OCI-M1 (cell line): ENCODE data around the gene C19orf73.

Experiments
- DNase-seq: peaks from one replicate; lab custom pipeline; 2025; lab: John Stamatoyannopoulos, UW

C19orf73 gene

DNA sequence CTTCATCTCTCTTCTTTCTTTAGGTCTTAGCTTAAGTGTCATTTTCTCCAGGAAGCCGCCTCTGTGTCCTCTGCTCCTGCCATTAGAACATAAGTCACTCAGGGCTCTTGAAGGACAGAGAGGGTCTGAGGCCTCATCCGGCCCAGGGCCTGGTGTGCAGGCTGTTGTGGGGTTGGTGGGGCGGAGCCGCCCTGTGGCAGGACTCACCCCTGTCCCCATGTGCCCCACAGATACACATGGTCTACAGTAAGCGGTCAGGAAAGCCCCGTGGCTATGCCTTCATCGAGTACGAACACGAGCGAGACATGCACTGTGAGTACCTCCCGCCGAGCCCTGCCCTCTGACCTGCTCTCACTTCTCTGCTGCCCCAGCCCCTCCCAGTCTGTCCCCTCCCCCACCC lies 17.8 kb downstream of the C19orf73 start:
- DNase-seq, result no peak

DNA sequence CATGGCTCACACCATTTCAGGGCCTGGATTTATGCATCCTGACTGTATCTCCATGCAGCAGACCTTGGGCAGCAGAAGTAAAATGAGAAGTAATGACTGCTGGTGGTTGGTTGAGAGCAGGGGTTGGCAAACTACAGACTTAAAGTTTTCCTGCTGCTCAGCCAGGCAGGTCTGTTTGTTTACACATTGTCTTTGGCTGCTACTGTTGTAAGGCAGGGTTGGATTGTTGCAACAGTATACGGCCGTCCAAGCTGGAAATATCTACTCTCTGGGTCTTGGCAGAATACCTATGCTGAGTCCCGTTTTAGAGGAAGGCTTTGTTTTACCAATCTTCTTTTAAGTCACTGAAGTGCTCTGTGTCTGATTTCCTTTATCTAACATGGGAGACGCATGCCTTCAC lies 20.1 kb downstream of the C19orf73 start:
- no peak for DNase-seq

DNA sequence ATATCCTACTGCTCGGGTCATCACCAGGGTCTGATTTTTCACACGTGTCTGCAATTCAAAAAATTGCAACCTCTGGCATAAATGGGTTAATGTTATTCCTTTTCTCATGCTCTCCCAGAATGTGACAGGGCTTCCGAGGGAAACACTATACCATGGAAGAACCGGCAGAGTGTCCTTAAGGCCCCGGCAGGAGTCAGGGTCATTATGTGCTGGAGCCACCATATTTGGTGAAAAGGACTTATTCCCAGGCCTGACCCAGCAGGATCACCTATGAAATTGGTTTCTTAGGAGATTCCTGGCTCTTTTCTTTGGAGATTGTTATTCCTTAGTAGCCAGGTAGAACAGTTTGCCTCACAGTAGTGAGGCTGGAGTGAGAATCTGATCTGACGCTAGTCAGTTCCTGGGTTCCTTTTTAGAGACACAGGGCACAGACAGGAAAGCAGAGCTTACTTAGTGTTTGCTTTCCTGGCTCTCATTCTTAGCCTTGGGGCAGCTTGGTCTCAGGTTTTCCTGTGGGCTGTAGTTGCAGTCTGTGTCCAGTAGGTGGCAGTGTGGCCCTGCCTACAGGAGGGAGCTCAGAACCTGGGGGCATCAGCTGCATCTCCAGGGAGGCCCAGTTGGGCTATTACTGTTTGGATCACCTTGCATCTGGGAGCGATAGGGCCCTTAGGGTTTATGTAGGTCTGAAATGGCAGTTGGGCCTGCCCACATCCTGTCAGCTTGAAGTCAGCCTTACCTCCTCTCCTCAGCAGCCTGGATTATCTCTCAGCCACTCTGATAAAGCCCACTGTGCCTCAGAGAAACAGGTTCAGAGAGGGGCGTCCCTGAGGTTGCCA lies 21.3 kb downstream of the C19orf73 start:
- DNase-seq, result peak; percentile 91

DNA sequence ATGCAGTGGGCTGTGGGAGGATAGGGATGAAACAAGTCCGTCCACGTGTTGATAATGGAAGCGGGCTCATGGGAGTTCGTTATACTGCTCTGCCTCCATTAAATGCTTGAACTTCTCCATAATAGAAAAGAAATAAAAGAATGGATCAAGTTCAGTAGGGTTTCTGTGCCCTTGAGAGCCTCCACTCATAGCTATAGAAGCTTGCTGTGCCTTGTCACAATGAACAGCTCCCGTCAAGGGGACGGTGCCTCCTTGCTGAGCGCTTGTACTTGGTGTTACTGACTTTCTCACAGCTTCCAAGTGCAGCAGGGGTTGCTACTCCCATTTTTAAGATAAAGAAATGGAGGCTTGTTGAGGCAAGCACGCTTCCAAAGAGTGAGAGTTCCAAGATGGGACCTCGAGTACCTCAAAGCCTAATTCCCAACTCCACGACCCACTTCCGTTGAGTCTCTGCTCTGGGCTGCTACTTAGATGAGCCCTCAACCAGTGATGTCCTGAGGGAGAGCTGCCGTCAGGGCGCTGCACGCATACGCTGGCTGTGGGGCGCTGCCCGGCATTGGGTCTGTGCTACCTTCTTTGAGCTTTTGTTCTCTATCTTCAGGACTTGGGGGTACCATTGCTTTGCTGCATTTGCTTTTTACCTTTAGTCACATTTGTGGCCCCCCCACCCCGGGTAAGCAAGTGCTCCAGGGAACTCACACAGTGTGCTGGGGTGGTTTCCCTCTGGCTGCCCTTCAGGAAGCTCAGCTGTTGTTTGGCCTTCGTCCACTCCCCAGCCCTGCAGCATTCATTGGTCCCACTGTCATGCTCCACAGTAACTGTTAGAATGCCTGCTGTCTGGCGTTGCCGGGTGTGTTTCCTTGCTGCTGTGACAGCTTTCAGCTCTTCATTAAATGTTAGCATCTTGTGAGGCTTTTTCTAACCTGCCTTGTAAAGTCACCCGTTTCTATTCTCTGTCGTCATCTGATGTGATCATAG lies 24.1 kb downstream of the C19orf73 start:
- no peak for DNase-seq

DNA sequence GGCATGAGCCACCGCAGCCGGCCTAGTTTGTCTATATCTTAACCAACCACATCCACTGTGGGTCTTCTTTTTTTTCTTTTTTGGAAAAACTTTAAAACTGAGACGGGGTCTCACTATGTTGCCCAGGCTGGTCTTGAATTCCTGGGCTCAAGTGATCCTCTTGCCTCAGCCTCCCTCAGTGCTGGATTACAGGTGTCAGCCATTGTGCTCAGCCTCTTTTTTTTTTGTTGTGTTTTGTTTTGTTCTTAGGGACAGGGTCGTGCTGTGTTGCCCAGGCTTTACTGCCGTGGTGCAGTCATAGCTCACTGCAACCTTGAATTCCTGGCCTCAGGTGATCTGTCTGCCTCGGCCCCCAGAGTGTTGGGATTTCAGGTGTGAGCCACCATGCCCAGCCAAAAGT lies 26.3 kb downstream of the C19orf73 start:
- DNase-seq, result no peak

DNA sequence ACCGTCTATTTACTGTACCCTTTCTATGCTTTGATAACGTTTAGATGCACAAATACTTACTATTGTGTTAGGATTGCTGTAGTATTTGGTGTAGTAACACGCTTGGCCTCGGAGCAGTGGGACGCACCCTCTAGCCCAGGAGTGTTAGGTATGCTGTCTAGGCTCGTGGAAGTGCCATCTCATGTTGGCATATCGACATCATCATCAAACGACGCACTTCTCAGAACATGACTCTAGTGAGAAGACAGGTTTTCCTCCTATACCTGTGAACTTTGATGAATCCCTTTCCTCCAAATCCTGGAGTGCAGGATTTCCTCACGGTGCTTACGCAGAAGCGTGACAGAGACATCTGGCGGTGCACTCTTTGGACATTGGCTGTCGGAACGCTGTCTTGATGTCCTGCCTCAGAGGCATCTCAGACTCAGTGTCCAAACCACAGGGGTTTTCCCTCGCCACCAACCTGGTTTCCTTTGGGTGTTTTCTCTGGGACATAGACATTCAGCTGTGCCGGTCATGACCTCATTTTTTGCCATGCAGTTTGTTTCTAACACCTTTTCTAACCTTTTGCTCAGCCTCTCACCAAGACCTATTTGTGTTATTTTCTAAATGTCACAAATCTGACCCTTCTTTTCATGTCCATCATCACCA lies 27.4 kb downstream of the C19orf73 start:
- DNase-seq, result no peak

DNA sequence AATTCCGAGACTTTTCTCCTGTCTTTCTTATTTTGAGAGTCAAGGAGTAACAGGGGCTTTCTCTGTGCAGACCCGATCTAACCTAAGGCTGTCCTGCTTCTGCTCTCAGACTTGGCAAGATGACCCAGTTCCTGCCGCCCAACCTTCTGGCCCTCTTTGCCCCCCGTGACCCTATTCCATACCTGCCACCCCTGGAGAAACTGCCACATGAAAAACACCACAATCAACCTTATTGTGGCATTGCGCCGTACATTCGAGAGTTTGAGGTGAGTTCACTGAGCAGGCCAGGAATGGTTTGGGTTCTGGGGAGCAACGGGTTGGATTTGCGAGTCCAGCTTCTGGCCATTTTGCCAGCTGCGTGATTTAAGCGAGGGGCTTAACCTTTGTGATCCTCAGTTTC lies 32.6 kb downstream of the C19orf73 start:
- DNase-seq, result no peak

DNA sequence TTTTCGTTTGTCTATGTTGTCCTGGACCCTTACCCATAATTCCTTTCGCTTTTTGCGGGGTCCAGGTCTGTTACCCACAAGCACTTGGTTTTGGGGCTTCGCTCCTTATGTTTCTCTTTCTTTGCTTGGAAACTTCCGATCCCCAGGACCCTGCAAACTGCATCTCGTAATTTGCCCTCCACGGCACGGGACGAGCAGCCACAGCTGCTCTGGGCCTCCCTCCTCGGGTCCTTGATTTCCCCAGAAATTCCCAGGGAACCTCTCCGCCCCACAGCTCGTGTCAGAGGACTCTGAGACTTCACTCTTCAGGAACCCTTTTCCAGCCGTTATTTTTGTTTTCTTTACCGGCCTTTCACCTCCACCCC lies 33.1 kb downstream of the C19orf73 start:
- DNase-seq, result no peak

DNA sequence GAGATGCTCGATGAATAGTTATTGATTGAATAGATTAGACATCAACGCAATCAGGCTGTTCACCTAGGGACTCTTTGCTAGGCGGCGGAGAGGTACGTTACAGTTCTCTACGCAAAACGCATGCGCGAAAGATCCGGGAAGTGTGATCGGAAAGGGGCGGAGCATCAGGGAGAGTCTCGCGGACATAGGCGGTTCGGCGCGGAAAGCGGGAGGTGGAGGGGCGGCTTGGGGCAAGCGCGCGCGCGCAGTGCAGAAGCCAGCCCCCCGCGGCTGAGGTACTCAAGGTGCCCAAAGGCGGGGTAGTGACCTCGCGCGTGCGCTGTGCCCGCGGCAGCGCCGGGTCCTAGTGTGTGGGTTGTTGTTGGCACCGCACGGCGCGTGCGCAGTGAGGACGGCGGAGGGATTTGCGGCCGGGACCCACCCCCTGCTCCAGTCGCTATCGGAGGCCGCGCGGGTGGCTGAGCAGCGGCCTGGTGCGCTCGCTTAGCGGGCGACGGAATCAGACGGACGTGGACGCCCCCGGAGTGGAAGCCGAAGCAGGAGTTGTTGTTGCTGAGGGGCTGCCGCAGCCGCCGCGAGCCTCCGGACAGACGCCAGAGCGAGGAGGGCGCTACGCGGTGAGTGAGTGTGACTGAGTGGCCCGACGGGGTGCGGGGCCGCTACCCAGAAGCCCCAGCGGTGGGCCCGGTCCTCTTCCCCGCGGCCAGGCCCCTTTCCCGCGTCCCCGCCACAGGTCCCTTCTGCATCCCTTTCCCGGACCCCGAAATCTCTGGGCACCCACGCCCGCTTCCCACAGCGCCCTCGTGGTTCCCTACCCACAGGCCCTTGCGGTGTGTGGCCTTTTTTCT lies 33.7 kb downstream of the C19orf73 start, which contains the start of gene SNRNP70:
TSS of gene SNRNP70 (plus strand) at position 432 of the 848 bp plus-strand sequence. CDS start 964 bp downstream, outside the sequence.
- peak; percentile 100 for DNase-seq

DNA sequence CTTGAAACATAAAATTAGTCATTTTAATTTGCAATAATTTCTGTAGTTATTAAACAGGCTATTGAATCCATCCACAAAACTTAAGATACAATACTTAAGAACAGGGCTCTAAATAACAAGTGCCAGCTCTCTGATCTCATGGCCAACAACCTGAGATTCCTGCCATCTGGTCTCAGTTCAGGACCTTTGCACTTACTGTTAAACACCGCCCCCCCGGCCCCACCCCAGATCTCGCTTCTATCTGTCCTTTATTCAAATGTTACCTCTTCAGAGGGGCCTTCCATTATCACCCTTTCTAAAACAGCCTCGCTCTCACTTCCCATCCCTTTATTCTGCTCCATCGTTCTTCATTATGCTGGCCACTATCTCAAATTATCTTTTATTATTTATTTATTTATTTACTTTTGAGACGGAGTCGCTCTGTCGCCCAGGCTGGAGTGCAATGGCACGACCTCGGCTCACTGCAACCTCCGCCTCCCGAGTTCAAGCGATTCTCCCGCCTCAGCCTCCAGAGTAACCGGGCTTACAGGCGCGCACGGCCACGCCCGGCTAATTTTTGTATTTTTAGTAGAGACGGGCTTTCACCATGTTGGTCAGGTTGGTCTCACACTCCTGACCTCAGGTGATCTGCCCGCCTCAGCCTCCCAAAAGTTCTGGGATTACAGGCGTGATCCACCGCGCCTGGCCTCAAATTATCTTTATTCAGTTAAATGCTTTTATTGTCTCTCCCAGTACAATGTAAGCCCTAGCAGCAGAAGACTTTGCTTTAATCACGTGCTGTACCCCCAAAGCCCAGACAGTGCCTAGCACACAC lies 34.5 kb downstream of the C19orf73 start:
- DNase-seq, result no peak

DNA sequence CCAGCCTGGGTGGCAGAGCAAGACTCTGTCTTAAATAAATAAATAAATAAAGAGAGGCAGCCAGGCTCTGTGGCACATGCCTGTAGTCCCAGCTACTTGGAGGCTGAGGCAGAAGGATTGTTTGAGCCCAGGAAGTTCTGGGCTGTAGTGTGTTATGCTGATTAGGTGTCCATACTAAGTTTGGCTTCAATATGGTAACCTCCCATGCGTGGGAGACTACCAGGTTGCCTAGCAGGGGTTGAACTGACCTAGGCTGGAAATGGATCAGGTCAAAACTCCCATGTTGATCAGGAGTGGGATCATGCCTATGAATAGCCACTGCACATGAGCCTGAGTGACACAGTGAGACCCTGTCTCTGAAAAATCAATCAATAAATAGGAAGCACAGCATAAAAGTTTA lies 37.7 kb downstream of the C19orf73 start:
- DNase-seq, result peak; percentile 42

DNA sequence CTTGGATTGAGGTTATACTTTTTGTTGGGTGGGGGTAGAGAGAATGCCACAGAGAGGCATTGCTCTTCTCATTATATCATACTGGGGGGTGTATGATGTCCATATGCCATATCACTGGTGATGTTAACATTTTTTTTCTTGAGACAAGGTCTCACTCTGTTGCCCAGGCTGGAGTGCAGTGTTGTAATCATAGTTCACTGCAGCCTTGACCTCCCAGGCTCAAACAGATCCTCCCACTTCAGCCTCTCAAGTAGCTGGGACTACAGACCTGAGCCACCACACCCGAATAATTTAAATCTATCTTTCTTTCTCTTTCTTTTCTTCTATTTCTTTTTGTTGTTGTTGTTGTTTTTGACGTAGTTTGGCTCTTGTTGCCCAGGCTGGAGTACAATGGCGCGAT lies 38.6 kb downstream of the C19orf73 start:
- DNase-seq, result no peak

DNA sequence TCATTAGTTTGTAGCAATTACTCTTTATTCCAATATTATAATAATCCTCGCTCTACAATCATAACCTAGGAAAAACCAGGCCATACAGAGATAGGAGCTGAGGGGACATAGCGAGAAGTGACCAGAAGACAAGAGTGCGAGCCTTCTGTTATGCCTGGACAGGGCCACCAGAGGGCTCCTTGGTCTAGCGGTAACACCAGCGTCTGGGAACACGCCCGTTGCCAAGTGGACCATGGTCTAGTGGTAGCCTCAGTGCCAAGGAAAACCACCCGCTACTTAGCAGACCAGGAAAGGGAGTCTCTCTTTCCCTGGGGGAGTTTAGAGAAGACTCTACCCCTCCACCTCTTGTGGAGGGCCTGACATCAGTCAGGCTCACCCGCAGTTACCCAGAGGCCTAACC lies 44.1 kb downstream of the C19orf73 start:
- peak; percentile 71 for DNase-seq

DNA sequence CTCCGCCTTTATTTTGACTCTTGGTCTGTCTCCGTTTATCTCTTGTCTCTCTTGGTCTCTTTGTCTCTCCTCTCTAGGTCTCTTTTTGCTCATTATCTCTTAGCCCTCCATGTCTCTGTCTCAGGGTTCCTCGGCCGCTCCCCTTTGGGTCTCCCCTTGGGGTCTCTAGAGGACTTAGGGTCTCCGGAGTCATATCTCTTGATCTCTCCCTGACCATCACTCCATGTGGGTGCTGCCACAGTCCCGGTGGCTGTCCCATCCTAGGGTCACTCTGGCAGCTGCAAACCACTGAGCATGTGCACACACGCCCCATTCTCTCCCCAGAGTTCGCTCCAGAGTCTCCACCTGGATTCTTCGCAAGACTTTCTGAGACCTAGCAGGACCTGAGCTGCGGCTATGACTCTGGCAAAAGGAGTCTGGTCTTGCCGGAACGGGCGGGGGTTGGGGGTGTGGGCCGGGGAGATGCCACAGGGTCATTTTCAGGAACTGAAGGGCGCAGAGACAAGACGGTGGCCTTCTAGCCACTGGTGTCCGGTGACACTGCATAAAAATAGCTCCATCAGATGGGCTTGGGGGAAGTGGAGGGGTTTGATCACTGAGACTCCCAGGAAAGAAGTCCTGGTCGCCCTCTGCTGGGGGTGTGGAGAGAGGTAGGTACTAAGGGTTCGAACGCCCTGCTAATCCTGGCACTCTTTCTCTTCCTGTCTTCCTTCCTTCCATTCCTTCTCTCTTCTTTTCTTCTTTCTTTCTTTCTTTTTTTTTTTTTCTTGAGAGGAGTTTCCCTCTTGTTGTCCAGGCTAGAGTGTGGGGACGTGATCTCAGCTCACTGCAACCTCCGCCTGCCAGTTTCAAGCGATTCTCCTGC lies 45.2 kb downstream of the C19orf73 start:
- DNase-seq, result peak; percentile 96

DNA sequence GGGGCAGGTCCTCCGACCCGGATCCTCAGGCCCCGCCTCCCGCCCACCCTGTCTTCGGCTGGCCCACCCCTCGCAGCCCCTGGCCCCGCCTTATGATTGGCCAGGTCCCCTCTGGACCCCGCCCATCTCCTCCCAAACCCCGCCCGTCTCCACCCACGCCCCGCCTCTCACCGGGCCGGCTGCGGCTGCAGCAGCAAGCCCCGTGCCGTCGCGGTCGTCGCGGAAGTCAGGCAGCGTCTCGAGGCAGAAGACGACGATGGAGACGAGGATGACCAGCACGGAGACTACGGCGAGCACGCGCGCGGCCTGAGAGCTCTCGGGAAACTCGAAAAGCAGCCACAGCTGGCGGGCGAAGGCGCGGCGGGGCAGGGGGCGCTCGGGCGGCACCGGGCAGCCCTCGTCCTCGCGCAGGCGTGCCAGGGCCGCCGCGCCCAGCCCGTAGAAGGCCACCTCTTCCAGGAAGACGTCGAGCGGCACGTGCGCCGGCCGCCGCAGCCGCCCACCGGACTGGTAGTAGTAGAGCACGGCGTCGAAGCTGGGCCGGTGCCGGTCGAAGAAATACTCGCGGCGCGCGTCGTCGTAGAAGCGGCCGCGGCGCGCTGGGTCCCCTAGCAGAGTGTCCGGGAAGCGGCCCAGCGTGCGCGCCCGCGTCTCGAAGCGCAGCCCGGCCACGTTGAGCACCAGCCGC lies 46.9 kb downstream of the C19orf73 start:
- DNase-seq, result no peak

DNA sequence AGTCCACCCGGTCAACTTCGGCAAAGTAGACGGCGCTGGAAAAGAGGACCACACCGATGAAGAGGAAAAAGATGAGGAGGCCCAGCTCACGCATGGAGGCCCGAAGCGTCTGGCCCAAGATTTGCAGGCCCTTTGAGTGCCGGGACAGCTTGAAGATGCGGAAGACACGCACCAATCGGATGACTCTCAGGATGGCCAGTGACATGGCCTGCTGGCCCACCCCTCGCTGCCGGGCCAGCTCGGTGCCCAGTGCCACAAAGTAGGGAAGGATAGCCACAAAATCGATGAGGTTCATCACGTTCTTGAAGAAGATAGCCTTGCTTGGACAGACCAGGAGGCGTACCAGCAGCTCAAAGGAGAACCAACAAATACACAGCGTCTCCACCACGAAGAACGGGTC lies 48.5 kb downstream of the C19orf73 start:
- no peak for DNase-seq

DNA sequence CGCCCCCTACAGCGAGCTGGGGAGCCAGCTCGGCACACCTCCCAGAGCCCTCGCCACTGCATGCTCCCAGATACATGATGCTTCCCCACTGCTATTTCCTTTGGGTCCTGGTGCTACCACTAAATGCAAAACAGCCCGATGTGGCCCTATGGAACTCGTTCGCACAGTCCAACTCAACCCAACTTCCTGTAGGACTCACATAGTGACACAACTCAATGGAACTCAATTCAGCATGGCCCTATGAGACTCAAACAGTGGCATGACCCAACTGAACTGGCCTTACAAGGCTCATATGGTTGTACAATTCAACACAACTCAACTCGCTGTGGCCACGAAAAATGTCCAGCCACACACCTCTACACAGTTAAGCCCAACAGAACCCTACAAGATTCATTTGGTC lies 49.9 kb downstream of the C19orf73 start:
- DNase-seq, result no peak
